ENCODE measurements around the gene CLIP1. TPM values are rescaled to one million over a fixed set of nuclear protein-coding genes. Genes with fewer than 3 reads are reported as not detected.

Gene CLIP1
- total RNA-seq, 1 donor from 2014 or later: 55.8 TPM

GRCh38 chr12:122356192-122356635 is 66.3 kb downstream of the CLIP1 start:
- Mint-ChIP-seq H3K27ac (ENCODE audit: unreplicated experiment) (no peak overlapping the region), H3K27me3 (ENCODE audit: low read depth) (no peaks in the 10 kb centered on the region), H3K4me1 (peaks cover 4% of the 10 kb centered on the region), H3K36me3 (ENCODE audit: low read depth) (peaks cover 29% of the 10 kb centered on the region), H3K4me3 (no peak overlapping the region), H3K9me3 (no peaks in the 10 kb centered on the region)
- TF ChIP-seq, protein P1, sequence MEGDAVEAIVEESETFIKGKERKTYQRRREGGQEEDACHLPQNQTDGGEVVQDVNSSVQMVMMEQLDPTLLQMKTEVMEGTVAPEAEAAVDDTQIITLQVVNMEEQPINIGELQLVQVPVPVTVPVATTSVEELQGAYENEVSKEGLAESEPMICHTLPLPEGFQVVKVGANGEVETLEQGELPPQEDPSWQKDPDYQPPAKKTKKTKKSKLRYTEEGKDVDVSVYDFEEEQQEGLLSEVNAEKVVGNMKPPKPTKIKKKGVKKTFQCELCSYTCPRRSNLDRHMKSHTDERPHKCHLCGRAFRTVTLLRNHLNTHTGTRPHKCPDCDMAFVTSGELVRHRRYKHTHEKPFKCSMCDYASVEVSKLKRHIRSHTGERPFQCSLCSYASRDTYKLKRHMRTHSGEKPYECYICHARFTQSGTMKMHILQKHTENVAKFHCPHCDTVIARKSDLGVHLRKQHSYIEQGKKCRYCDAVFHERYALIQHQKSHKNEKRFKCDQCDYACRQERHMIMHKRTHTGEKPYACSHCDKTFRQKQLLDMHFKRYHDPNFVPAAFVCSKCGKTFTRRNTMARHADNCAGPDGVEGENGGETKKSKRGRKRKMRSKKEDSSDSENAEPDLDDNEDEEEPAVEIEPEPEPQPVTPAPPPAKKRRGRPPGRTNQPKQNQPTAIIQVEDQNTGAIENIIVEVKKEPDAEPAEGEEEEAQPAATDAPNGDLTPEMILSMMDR (conservative IDR thresholded peaks at IDR 0.05): peak; percentile 80
- peak; percentile 53 for DNase-seq (ENCODE audit: low read depth, low spot score)

DNA sequence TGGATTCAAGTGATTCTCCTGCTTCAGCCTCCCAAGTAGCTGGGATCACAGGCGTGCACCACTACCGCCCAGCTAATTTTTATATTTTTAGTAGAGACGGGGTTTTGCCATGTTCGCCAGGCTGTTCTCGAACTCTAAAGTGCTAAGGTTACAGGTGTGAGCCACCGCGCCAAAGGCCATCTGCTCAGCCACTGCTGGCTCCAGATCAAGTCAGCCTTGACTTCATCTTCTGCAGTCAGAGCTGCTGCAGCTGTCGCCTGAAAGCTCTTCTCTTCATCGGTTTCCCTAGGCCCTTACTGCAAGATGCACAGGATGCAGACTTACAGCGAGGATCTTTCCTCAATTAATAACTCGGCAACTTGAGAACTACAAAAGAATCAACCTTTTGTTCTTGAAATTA is 66.8 kb downstream of the CLIP1 start:
- TF ChIP-seq, protein P1 (conservative IDR thresholded peaks at IDR 0.05): no peak
- Mint-ChIP-seq H3K27ac (ENCODE audit: unreplicated experiment) (no peak overlapping the region), H3K4me1 (peaks cover 4% of the 10 kb centered on the region), H3K4me3 (no peak overlapping the region), H3K36me3 (ENCODE audit: low read depth) (peaks cover 29% of the 10 kb centered on the region), H3K27me3 (ENCODE audit: low read depth) (no peaks in the 10 kb centered on the region), H3K9me3 (no peaks in the 10 kb centered on the region)
- DNase-seq (ENCODE audit: low read depth, low spot score): no peak

DNA sequence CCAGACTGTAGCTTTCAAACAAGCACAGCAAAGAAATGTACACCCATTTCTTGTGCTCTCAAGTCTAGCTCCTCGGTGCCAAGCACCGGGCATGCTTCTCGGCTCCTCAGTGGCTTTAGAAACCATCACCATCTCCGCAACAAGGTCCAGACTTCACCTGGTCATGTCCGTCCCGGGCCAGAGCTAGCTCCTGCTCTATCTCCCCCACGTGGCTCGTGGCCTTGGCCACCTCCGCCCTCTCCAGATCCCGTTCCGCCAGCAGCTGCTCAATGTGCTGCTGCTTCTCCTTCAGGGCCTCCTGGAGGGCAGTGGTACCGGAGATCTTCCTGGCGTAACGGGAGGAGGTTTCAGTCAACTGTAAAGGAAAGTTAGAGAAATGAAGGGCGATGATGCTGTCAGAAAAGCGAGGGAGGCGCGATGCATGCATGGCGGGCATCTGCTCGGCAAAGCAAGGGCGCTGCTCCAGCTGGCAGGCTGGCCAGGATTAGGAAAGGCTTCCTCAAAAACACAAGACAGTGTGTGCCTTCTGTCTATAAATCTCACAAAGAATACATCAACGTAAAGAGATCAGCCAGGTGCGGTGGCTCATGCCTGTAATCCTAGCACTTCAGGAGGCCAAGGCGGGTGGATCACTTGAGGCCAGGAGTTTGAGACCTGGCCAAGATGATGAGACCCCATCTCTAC is 67.4 kb downstream of the CLIP1 start:
- Mint-ChIP-seq H3K36me3 (ENCODE audit: low read depth) (peaks cover 26% of the 10 kb centered on the region), H3K4me1 (peaks cover 4% of the 10 kb centered on the region), H3K9me3 (no peaks in the 10 kb centered on the region), H3K27ac (ENCODE audit: unreplicated experiment) (no peak overlapping the region), H3K27me3 (ENCODE audit: low read depth) (no peaks in the 10 kb centered on the region), H3K4me3 (no peak overlapping the region)
- DNase-seq (ENCODE audit: low read depth, low spot score): no peak
- TF ChIP-seq, protein P1 (conservative IDR thresholded peaks at IDR 0.05): no peak

GRCh38 chr12:122352394-122352793 is 70.1 kb downstream of the CLIP1 start:
- TF ChIP-seq, protein P1 (conservative IDR thresholded peaks at IDR 0.05): no peak
- Mint-ChIP-seq H3K27me3 (ENCODE audit: low read depth) (no peaks in the 10 kb centered on the region), H3K9me3 (no peaks in the 10 kb centered on the region), H3K4me3 (no peak overlapping the region), H3K36me3 (ENCODE audit: low read depth) (peaks cover 18% of the 10 kb centered on the region), H3K4me1 (peaks cover 4% of the 10 kb centered on the region), H3K27ac (ENCODE audit: unreplicated experiment) (no peak overlapping the region)
- no peak for DNase-seq (ENCODE audit: low read depth, low spot score)

- Mint-ChIP-seq H3K36me3 (ENCODE audit: low read depth) (peaks cover 12% of the 10 kb centered on the region), H3K4me3 (no peak overlapping the region), H3K4me1 (no peaks in the 10 kb centered on the region), H3K27ac (ENCODE audit: unreplicated experiment) (no peak overlapping the region), H3K27me3 (ENCODE audit: low read depth) (no peaks in the 10 kb centered on the region), H3K9me3 (no peaks in the 10 kb centered on the region)
- TF ChIP-seq, protein P1 (conservative IDR thresholded peaks at IDR 0.05): no peak
- no peak for DNase-seq (ENCODE audit: low read depth, low spot score)
Observed at GRCh38 chr12:122350141-122350848, 72.2 kb downstream of the CLIP1 start.

All from neural crest cell (in vitro differentiated cells).